HG03442 (cell line): ENCODE data around the gene ZBTB11.
"Not testable (repeated sequence)": the region's sequence is repeated elsewhere in the genome, so short reads cannot be mapped to it uniquely, and the experiment has no call there.

Source experiments
- ATAC-seq: cut with Tn5 transposase; IDR thresholded peaks from one replicate; pipeline ENCODE4 v1.9.1; 2021; ENCODE audit warnings: mild to moderate bottlenecking, moderate library complexity; ENCODE audit not compliant: unreplicated experiment

Gene ZBTB11

GRCh38 chr3:101623656-101624055, 53.3 kb downstream of the ZBTB11 start:
- no peak for ATAC-seq

GRCh38 chr3:101619734-101620133, 57.2 kb downstream of the ZBTB11 start:
- no peak for ATAC-seq

GRCh38 chr3:101618726-101619125, 58.2 kb downstream of the ZBTB11 start:
- no peak for ATAC-seq

GRCh38 chr3:101617478-101617877, 59.5 kb downstream of the ZBTB11 start:
- no peak for ATAC-seq

GRCh38 chr3:101615525-101615924, 61.4 kb downstream of the ZBTB11 start:
- ATAC-seq = no peak

- ATAC-seq = not testable (repeated sequence)
Observed at GRCh38 chr3:101613014-101613413, 63.9 kb downstream of the ZBTB11 start.

- peak; percentile 60 for ATAC-seq
Observed at GRCh38 chr3:101611023-101611422, 65.9 kb downstream of the ZBTB11 start.

GRCh38 chr3:101605398-101605797, 71.5 kb downstream of the ZBTB11 start:
- not testable (repeated sequence) for ATAC-seq

- no peak for ATAC-seq
Observed at GRCh38 chr3:101603184-101603583, 73.7 kb downstream of the ZBTB11 start.

GRCh38 chr3:101602731-101603130, 74.2 kb downstream of the ZBTB11 start:
- no peak for ATAC-seq
